PC-9 (cell line): Measurements from ENCODE around the gene IRF2. TPM values are rescaled to one million over a fixed set of nuclear protein-coding genes. Genes with fewer than 3 reads are reported as not detected.

Experiments used
- BruUV-seq: library from RNA; stranded (reverse); fragments of 400-500 nt; replicated peaks from 2 replicates; lab custom pipeline; 2021; lab: Mats Ljungman, UMichigan
- CTCF ChIA-PET: fragments of 300-600 bp; sonication (Branson Sonifier 250); formaldehyde crosslinking; loops from one replicate; lab custom pipeline; 2022; ENCODE audit warnings: antibody characterized with exemption; lab: Charles Lee
- POLR2A ChIA-PET: fragments of 300-600 bp; sonication (Branson Sonifier 250); formaldehyde crosslinking; loops from one replicate; lab custom pipeline; 2022; ENCODE audit warnings: antibody characterized with exemption; ENCODE audit not compliant: unreplicated experiment; lab: Charles Lee
- DNase-seq, 2 experiments: peaks; one replicate each; pipeline versions ENCODE4 v3.0.0 to v3.0.0-alpha.2; 2015 to 2022; ENCODE audit warnings: mixed read lengths in 1 of 2
- H2AFZ ChIP-seq: fragments of 200-600 bp; sonication (generic); 2 replicates; pipeline ENCODE4 v1.8.1; 2017; ENCODE audit warnings: antibody characterized with exemption
- H3F3A ChIP-seq: fragments of 200-600 bp; sonication (generic); 2 replicates; pipeline ENCODE4 v1.8.1; 2017; ENCODE audit warnings: antibody characterized with exemption, mild to moderate bottlenecking, low read depth; ENCODE audit not compliant: insufficient read depth
- H3K27ac ChIP-seq: fragments of 200-600 bp; sonication (generic); 2 replicates; pipeline ENCODE4 v1.6.1; 2016; ENCODE audit warnings: mixed run types
- H3K27me3 ChIP-seq: fragments of 200-600 bp; sonication (generic); 2 replicates; pipeline ENCODE4 v1.6.1; 2016; ENCODE audit warnings: low read depth, mixed run types; ENCODE audit not compliant: insufficient read depth
- H3K36me3 ChIP-seq: fragments of 200-600 bp; sonication (generic); 2 replicates; pipeline ENCODE4 v1.6.1; 2016; ENCODE audit warnings: low read depth, mixed run types
- H3K4me1 ChIP-seq: fragments of 200-600 bp; sonication (generic); replicated peaks from 2 replicates; pipeline ENCODE4 v1.6.1; 2016; ENCODE audit warnings: mixed run types; ENCODE audit not compliant: insufficient read depth
- H3K4me2 ChIP-seq: fragments of 200-600 bp; sonication (generic); 2 replicates; pipeline ENCODE4 v1.6.1; 2017; ENCODE audit warnings: mixed run types
- H3K4me3 ChIP-seq: fragments of 200-600 bp; sonication (generic); 2 replicates; pipeline ENCODE4 v1.6.1; 2016; ENCODE audit warnings: mixed run types
- H3K79me2 ChIP-seq: fragments of 200-600 bp; sonication (generic); 2 replicates; pipeline ENCODE4 v1.6.1; 2017; ENCODE audit warnings: low read depth, mixed run types
- H3K9me2 ChIP-seq: fragments of 200-600 bp; sonication (generic); 2 replicates; pipeline ENCODE4 v1.8.1; 2017; ENCODE audit warnings: mild to moderate bottlenecking; ENCODE audit not compliant: insufficient read depth
- H3K9me3 ChIP-seq: fragments of 200-600 bp; sonication (generic); 2 replicates; pipeline ENCODE4 v1.8.1; 2016; ENCODE audit warnings: low read depth; ENCODE audit not compliant: insufficient read depth
- H4K20me1 ChIP-seq: fragments of 200-600 bp; sonication (generic); 2 replicates; pipeline ENCODE4 v1.8.1; 2017; ENCODE audit not compliant: insufficient read depth
- EZH2 ChIP-seq: fragments of 200-600 bp; sonication (generic); IDR thresholded peaks from 2 replicates; pipeline ENCODE4 v1.8.0; 2017; ENCODE audit warnings: antibody characterized with exemption, low read depth
- intact Hi-C: fragments of 100-400 bp; cut with micrococcal nuclease; formaldehyde crosslinking; loops from one replicate; pipeline ENCODE4 v1.10.0; 2022; ENCODE audit not compliant: unreplicated experiment
- total RNA-seq: library from RNA; stranded (reverse); gene quantifications from 2 replicates; pipeline ENCODE4 v1.2.3, GENCODE V29; 2021
- TF ChIP-seq, protein P1 (sequence below): fragments of 200-600 bp; sonication (generic); conservative IDR thresholded peaks from 2 replicates; pipeline ENCODE4 v1.6.1; 2017; ENCODE audit warnings: mixed run types, antibody characterized with exemption, mild to moderate bottlenecking, moderate library complexity

The IRF2 gene
- total RNA-seq, 1 experiment from 2014 or later: 34.4 TPM

DNA sequence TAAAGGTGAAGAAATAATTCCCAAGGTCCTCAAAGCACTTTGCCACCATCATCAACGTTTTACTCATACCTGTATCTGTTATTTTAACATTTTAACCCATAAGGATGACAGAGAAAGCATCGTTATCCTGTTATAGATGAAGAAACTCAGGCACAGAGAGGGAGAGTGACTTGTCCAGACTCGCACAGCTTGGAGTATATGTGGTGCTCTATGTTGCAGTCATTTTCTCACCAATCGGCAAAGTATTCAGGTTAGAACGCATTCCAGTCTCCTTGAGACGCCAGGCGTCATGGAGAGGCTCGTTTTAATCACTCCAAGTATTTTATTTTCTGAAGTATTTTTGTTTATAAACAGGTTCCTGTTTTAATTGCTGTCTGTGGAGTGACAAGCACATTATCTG, 73.5 kb downstream of the IRF2 start:
- intact Hi-C loops: loop anchor here (1.0 to 10.0 kb wide), 3 partner anchors 73 to 244 kb away; partner anchors contain the start of genes CASP3, IRF2 and PRIMPOL
- Histone ChIP-seq H3K36me3 (no peaks in the 10 kb centered on the region), H3F3A (peaks cover 12% of the 10 kb centered on the region; the same call in 1 of the 2 replicates), H3K9me3 (no peaks in the 10 kb centered on the region), H3K27me3 (no peaks in the 10 kb centered on the region), H3K9me2 (no peaks in the 10 kb centered on the region), H3K4me3 (no peak overlapping the region), H3K79me2 (no peaks in the 10 kb centered on the region), H4K20me1 (no peaks in the 10 kb centered on the region), H2AFZ (no peak overlapping the region), H3K27ac (peak overlapping the region; percentile 83), H3K4me2 (peak overlapping the region; percentile 20; the same call in 1 of the 2 replicates), H3K4me1 (peaks cover 14% of the 10 kb centered on the region)
- TF ChIP-seq EZH2: no peak
- TF ChIP-seq, protein P1, sequence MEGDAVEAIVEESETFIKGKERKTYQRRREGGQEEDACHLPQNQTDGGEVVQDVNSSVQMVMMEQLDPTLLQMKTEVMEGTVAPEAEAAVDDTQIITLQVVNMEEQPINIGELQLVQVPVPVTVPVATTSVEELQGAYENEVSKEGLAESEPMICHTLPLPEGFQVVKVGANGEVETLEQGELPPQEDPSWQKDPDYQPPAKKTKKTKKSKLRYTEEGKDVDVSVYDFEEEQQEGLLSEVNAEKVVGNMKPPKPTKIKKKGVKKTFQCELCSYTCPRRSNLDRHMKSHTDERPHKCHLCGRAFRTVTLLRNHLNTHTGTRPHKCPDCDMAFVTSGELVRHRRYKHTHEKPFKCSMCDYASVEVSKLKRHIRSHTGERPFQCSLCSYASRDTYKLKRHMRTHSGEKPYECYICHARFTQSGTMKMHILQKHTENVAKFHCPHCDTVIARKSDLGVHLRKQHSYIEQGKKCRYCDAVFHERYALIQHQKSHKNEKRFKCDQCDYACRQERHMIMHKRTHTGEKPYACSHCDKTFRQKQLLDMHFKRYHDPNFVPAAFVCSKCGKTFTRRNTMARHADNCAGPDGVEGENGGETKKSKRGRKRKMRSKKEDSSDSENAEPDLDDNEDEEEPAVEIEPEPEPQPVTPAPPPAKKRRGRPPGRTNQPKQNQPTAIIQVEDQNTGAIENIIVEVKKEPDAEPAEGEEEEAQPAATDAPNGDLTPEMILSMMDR: no peak
- DNase-seq: no peak
- BruUV-seq: no TSS peak
- ChIA-PET POLR2A (interaction anchor here (0.7 kb wide), 1 partner anchor 1400 kb away, joined by 8 read pairs; no protein-coding TSS in a partner anchor), CTCF (no interaction called here)

DNA sequence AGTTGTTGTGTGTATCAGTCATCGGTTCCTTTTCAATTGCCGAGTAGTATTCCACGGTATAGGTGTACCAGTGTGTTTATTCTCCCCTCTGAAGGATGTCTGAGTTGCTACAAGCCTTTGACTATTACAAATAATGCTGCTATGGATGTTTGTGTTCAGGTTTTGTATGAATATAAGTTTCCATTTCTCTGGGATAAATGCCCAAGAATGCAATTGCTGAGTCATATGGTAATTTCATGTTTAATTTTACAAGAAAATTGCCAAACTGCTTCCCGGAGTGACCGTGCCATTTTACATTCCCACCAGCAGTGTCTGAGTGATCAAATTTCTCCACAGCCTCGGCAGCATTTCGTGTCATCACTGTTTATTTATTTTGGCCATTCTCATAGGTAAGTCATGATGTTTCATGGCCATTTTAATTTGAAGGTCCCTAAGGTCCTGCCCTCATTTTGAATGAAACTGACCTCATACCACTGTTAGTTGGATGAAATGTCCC, 73.9 kb downstream of the IRF2 start:
- peak overlapping the region; percentile 20; the same call in 1 of the 2 replicates for H3K4me2 ChIP-seq
- CTCF ChIA-PET: no interaction called here
- peaks cover 12% of the 10 kb centered on the region; the same call in 1 of the 2 replicates for H3F3A ChIP-seq
- no peaks in the 10 kb centered on the region for H3K9me2 ChIP-seq
- intact Hi-C loops: loop anchor here (1.0 to 10.0 kb wide), 3 partner anchors 74 to 244 kb away; partner anchors contain the start of genes CASP3, IRF2 and PRIMPOL
- H3K27ac ChIP-seq: peak overlapping the region; percentile 83
- no peaks in the 10 kb centered on the region for H3K27me3 ChIP-seq
- H4K20me1 ChIP-seq: no peaks in the 10 kb centered on the region
- H3K4me3 ChIP-seq: no peak overlapping the region
- DNase-seq: peak; percentile 42 to 84
- H3K4me1 ChIP-seq: peaks cover 14% of the 10 kb centered on the region
- POLR2A ChIA-PET: interaction anchor here (0.7 kb wide), 1 partner anchor 1400 kb away, joined by 8 read pairs; no protein-coding TSS in a partner anchor
- no peak for TF ChIP-seq EZH2
- TF ChIP-seq, protein P1: no peak
- H3K9me3 ChIP-seq: no peaks in the 10 kb centered on the region
- H3K36me3 ChIP-seq: no peaks in the 10 kb centered on the region
- H2AFZ ChIP-seq: no peak overlapping the region
- BruUV-seq: no TSS peak
- no peaks in the 10 kb centered on the region for H3K79me2 ChIP-seq

DNA sequence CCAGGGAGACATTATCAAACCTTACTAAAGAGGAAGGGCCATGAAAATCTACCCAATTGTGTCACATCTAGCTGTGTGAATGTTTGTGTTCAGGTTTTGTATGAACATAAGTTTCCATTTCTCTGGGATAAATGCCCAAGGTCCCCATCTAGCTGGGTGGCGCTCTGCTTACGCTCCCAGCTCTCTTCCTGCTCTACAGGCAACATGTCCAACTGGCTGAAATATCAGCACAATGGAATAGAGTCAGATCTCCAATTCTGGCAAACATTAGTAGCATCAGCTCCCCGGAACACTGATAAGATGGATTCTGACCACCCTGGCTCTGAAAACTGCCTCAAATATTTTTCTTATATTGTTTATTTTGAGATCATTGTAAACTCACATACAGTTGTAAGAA, 74.8 kb downstream of the IRF2 start:
- intact Hi-C loops: no loop called here
- Histone ChIP-seq H3K9me3 (no peaks in the 10 kb centered on the region), H4K20me1 (no peaks in the 10 kb centered on the region), H3K79me2 (no peaks in the 10 kb centered on the region), H3K4me1 (peaks cover 14% of the 10 kb centered on the region), H3K4me3 (no peak overlapping the region), H2AFZ (no peak overlapping the region), H3F3A (peaks cover 12% of the 10 kb centered on the region; the same call in 1 of the 2 replicates), H3K27me3 (no peaks in the 10 kb centered on the region), H3K4me2 (no peak overlapping the region), H3K36me3 (no peaks in the 10 kb centered on the region; the same call in 1 of the 2 replicates), H3K9me2 (no peaks in the 10 kb centered on the region), H3K27ac (peak overlapping the region; percentile 83)
- no peak for TF ChIP-seq EZH2
- TF ChIP-seq, protein P1: no peak
- ChIA-PET CTCF (no interaction called here), POLR2A (no interaction called here)
- BruUV-seq: no TSS peak
- no peak for DNase-seq
